CD14-positive monocyte (primary cell): Measurements from ENCODE around the gene ZFHX3. TPM values are rescaled to one million over a fixed set of nuclear protein-coding genes. Genes with fewer than 3 reads are reported as not detected.
A peak's percentile ranks its signal among the peaks of the same experiment; 100 is the strongest.
"Not testable (repeated sequence)": the region's sequence is repeated elsewhere in the genome, so short reads cannot be mapped to it uniquely, and the experiment has no call there.

Source experiments
- DNase-seq, 3 donors: peaks; one replicate each; pipeline ENCODE4 v3.0.0-alpha.2; 2011 to 2022
- H2AFZ ChIP-seq: 2 replicates; pipeline ENCODE4 v1.6.0; 2012; ENCODE audit warnings: mild to moderate bottlenecking, low read depth, low read length, inconsistent platforms; ENCODE audit not compliant: insufficient read depth, poor library complexity, severe bottlenecking
- H3K27ac ChIP-seq, 2 donors: 1 replicate in 1 of 2; 2 replicates in 1 of 2; pipeline ENCODE4 v1.5.1; 2012 to 2013; ENCODE audit warnings: low read length in 2 of 2, control low read depth in 1 of 2, inconsistent platforms in 1 of 2, low read depth in 1 of 2, mild to moderate bottlenecking in 1 of 2
- H3K27me3 ChIP-seq, 2 donors: one replicate each; pipeline versions ENCODE4 v1.6.0 to v1.6.1; 2011 to 2013; ENCODE audit warnings: low read length in 2 of 2; ENCODE audit not compliant: control insufficient read depth in 2 of 2, insufficient read depth in 2 of 2
- H3K36me3 ChIP-seq, 2 donors: replicated peaks in 1 of 2; 1 replicate in 1 of 2; 2 replicates in 1 of 2; pipeline versions ENCODE4 v1.5.1 to v1.6.1; 2012 to 2013; ENCODE audit warnings: low read length in 2 of 2, control low read depth in 1 of 2, inconsistent platforms in 1 of 2, mild to moderate bottlenecking in 1 of 2; ENCODE audit not compliant: insufficient read depth in 2 of 2, control insufficient read depth in 1 of 2
- H3K4me1 ChIP-seq, 2 donors: 1 replicate in 1 of 2; 2 replicates in 1 of 2; pipeline versions ENCODE4 v1.5.1 to v1.6.1; 2012 to 2013; ENCODE audit warnings: low read length in 2 of 2, control low read depth in 1 of 2, inconsistent platforms in 1 of 2, mild to moderate bottlenecking in 1 of 2, moderate library complexity in 1 of 2; ENCODE audit not compliant: insufficient read depth in 2 of 2, control insufficient read depth in 1 of 2
- H3K4me2 ChIP-seq: replicated peaks from 2 replicates; pipeline ENCODE3; 2012; ENCODE audit warnings: low read length, moderate library complexity, mild to moderate bottlenecking; ENCODE audit not compliant: poor library complexity, severe bottlenecking; ENCODE audit errors: extremely low read depth
- H3K4me3 ChIP-seq, 3 experiments: fragments of 200-600 bp in 1 of 3; sonication (generic) in 1 of 3; replicated peaks in 1 of 3; 1 replicate in 2 of 3; 2 replicates in 1 of 3; pipeline ENCODE4 v1.5.1; 2011 to 2013; ENCODE audit warnings: low read length in 3 of 3, mild to moderate bottlenecking in 3 of 3, control low read depth in 2 of 3, low read depth in 2 of 3, inconsistent platforms in 1 of 3, moderate library complexity in 1 of 3
- H3K79me2 ChIP-seq: 2 replicates; pipeline ENCODE4 v1.6.0; 2012; ENCODE audit warnings: mild to moderate bottlenecking, control low read depth, inconsistent platforms, low read length, moderate library complexity; ENCODE audit not compliant: insufficient read depth
- H3K9ac ChIP-seq: 2 replicates; pipeline ENCODE4 v1.6.0; 2017; ENCODE audit warnings: low read length, mild to moderate bottlenecking; ENCODE audit not compliant: insufficient read depth, poor library complexity, severe bottlenecking
- H3K9me3 ChIP-seq, 2 donors: replicated peaks in 1 of 2; 1 replicate in 1 of 2; 2 replicates in 1 of 2; pipeline versions ENCODE4 v1.5.1 to v1.6.1; 2012 to 2013; ENCODE audit warnings: low read length in 2 of 2, control low read depth in 1 of 2; ENCODE audit not compliant: control insufficient read depth in 1 of 2, insufficient read depth in 1 of 2
- H4K20me1 ChIP-seq: 2 replicates; pipeline ENCODE4 v1.6.0; 2012; ENCODE audit warnings: mild to moderate bottlenecking, low read length, control low read depth, moderate library complexity; ENCODE audit not compliant: insufficient read depth
- H3K27ac Mint-ChIP-seq, 7 donors: one replicate each; pipeline ENCODE4 v1.8.0; 2020; ENCODE audit warnings: mild to moderate bottlenecking in 7 of 7, mixed read lengths in 7 of 7, moderate library complexity in 6 of 7, inconsistent platforms in 2 of 7
- H3K27me3 Mint-ChIP-seq, 3 donors: one replicate each; pipeline ENCODE4 v1.8.0; 2021 to 2022; ENCODE audit warnings: low read depth in 3 of 3, mild to moderate bottlenecking in 3 of 3, mixed read lengths in 3 of 3, moderate library complexity in 3 of 3, inconsistent platforms in 1 of 3
- H3K36me3 Mint-ChIP-seq, 2 donors: one replicate each; pipeline ENCODE4 v1.8.0; 2020; ENCODE audit warnings: mixed read lengths in 2 of 2, inconsistent platforms in 1 of 2, mild to moderate bottlenecking in 1 of 2
- H3K4me1 Mint-ChIP-seq: one replicate; pipeline ENCODE4 v1.8.0; 2020; ENCODE audit warnings: mild to moderate bottlenecking, mixed read lengths
- H3K4me3 Mint-ChIP-seq, 2 donors: one replicate each; pipeline ENCODE4 v1.8.0; 2020; ENCODE audit warnings: mild to moderate bottlenecking in 2 of 2, mixed read lengths in 2 of 2, moderate library complexity in 1 of 2
- H3K9me3 Mint-ChIP-seq, 7 donors: one replicate each; pipeline ENCODE4 v1.8.0; 2020 to 2022; ENCODE audit warnings: mixed read lengths in 7 of 7, mild to moderate bottlenecking in 6 of 7, moderate library complexity in 6 of 7, inconsistent platforms in 2 of 7
- CTCF ChIP-seq: fragments of 200-600 bp; IDR thresholded peaks from one replicate; pipeline ENCODE4 v1.8.0; 2022; ENCODE audit warnings: antibody characterized with exemption, mild to moderate bottlenecking
- WGBS: methylation state at CpG from one replicate; pipeline ENCODE4 v1.1.5; 2013; ENCODE audit warnings: missing lambda C conversion rate; ENCODE audit not compliant: insufficient coverage; 5-methylcytosine and 5-hydroxymethylcytosine counted together
- intact Hi-C, 2 donors: fragments of 100-400 bp; cut with micrococcal nuclease; formaldehyde crosslinking; loops; one replicate each; pipeline versions ENCODE4 v1.15.0 to v1.15.1; 2023
- polyA plus RNA-seq, 3 donors: library from polyadenylated mRNA; depleted of rRNA in 1 of 3; unstranded in 2 of 3; stranded (reverse) in 1 of 3; fragments of 300-500 nt in 2 of 3; fragments of >200 nt in 1 of 3; fragmentation: Illumina TruSeq in 2 of 3; gene quantifications; 1 replicate in 2 of 3; 2 replicates in 1 of 3; pipeline ENCODE4 v1.2.3, GENCODE V29; 2012 to 2021

ZFHX3 gene
- polyA plus RNA-seq, 3 donors, result 0.42 to 4.2 (median 0.43) TPM

GRCh38 chr16:73010150-73010676 lies 37.7 kb downstream of the ZFHX3 start:
- H4K20me1 ChIP-seq, result peaks cover 89% of the 10 kb centered on the region
- no peaks in the 10 kb centered on the region for H3K9me3 ChIP-seq
- intact Hi-C loops, result no loop called here
- WGBS, result 34% methylated on average over 6 of the region's 12 CpGs
- Mint-ChIP-seq H3K27me3 (peaks cover 1 to 6% (median 3%) of the 10 kb centered on the region in 3 donors), H3K4me3 (peak overlapping the region in 1 of 2 donors; percentile 77), H3K27ac (peak overlapping the region in 4 of 7 donors; percentile 1 to 66 (median 34)), H3K36me3 (no peaks in the 10 kb centered on the region), H3K4me1 (peaks cover 37% of the 10 kb centered on the region), H3K9me3 (no peaks in the 10 kb centered on the region)
- H3K4me1 ChIP-seq, result peaks cover 18 to 22% of the 10 kb centered on the region in 2 donors
- TF ChIP-seq CTCF, result no peak
- H3K79me2 ChIP-seq, result peaks cover 7% of the 10 kb centered on the region
- H3K27me3 ChIP-seq, result no peaks in the 10 kb centered on the region
- peak overlapping the region; percentile 8 to 35 for H3K27ac ChIP-seq
- H2AFZ ChIP-seq, result no peak overlapping the region
- H3K36me3 ChIP-seq, result no peaks in the 10 kb centered on the region
- peak overlapping the region in 1 of 3 experiments; percentile 31 for H3K4me3 ChIP-seq
- no peak overlapping the region for H3K9ac ChIP-seq
- peak overlapping the region; percentile 34 for H3K4me2 ChIP-seq
- peak; percentile 15 to 44 (median 34) for DNase-seq

DNA sequence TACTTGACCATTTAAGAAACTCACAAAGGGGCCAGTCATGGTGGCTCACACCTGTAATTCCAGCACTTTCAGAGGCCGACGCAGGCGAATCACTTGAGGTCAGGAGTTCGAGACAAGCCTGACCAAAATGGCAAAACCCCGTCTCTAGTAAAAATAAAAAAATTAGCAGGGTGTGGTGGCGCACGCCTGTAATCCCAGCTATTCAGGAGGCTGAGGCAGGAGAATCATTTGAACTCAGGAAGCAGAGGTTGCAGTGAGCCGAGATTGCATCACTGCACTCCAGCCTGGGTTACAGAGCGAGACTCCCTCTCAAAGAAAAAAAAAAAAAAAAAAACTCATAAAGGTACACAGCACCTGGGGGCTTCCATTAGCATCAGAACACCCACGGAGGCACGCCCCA lies 38.2 kb downstream of the ZFHX3 start:
- H2AFZ ChIP-seq, DNase-seq, H3K27me3 ChIP-seq, H3K27ac Mint-ChIP-seq, H3K36me3 ChIP-seq, H3K9me3 ChIP-seq, H3K36me3 Mint-ChIP-seq, H3K27me3 Mint-ChIP-seq, intact Hi-C loops, H3K79me2 ChIP-seq, H3K9ac ChIP-seq, H3K9me3 Mint-ChIP-seq: not testable (repeated sequence)
- peak overlapping the region; percentile 34 for H3K4me2 ChIP-seq
- H3K4me3 Mint-ChIP-seq, result peak overlapping the region in 1 of 2 donors; percentile 77
- peaks cover 84% of the 10 kb centered on the region for H4K20me1 ChIP-seq
- peaks cover 36% of the 10 kb centered on the region for H3K4me1 Mint-ChIP-seq
- 90% methylated on average over 4 of the region's 11 CpGs for WGBS
- H3K27ac ChIP-seq, result peak overlapping the region in 1 of 2 donors; percentile 8
- peak overlapping the region in 1 of 3 experiments; percentile 31 for H3K4me3 ChIP-seq
- H3K4me1 ChIP-seq, result peaks cover 18 to 22% of the 10 kb centered on the region in 2 donors
